Neural progenitor cell (in vitro differentiated cells): ENCODE measurements around the gene KPNA6.

Experiments
- CTCF ChIP-seq: fragments of 200-600 bp; sonication (generic); IDR thresholded peaks from 2 replicates; pipeline ENCODE4 v1.5.1; 2017; ENCODE audit warnings: antibody characterized with exemption, mild to moderate bottlenecking
- EZH2phosphoT487 ChIP-seq: fragments of 200-600 bp; sonication (generic); IDR thresholded peaks from 2 replicates; pipeline ENCODE4 v1.6.1; 2017; ENCODE audit warnings: antibody characterized with exemption

DNA sequence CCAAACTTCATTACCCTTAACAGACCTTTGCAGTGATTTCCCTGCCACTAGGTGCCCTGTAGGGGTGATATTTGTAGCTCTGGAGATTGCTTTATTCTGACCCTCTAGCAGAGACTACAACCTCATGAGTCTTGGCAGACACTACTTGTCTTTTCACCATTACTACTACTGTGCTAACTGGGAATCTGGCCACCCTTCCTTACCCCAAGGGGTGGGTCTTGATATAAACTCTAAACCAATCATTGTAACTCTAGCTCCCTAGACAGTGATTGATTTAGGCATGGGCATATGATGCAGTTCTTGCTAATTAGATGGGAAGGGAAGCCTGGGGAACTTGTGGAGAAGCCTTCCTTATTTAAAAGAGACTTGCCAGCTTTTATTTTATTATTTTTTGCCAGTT lies 3.9 kb downstream of the KPNA6 start:
- TF ChIP-seq EZH2phosphoT487 (no peak), CTCF (no peak)
